Measurements from ENCODE around the gene KHK.

KHK gene

GRCh38 chr2:27127883-27128667 lies 41.5 kb downstream of the KHK start:
- DNase-seq (ENCODE audit: low spot score) = no peak

GRCh38 chr2:27128668-27129571 lies 42.3 kb downstream of the KHK start:
- no peak for DNase-seq (ENCODE audit: low spot score)

DNA sequence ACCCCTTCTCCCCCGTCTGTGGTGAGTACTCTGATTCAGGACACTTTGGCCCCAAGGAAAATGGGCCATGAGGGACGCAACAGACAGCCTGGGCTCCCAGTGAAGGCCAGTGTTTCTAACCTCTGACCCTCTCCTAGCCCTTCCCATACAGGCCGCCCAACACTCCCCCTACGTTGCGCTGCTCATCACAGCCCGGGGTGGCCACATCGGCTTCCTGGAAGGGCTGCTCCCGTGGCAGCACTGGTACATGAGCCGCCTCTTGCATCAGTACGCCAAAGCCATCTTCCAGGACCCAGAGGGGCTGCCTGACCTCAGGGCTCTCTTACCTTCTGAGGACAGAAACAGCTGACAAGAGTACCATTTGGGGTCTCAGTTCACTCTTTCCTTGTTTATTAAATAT lies 43.8 kb downstream of the KHK start:
- no peak for DNase-seq (ENCODE audit: low spot score)

DNA sequence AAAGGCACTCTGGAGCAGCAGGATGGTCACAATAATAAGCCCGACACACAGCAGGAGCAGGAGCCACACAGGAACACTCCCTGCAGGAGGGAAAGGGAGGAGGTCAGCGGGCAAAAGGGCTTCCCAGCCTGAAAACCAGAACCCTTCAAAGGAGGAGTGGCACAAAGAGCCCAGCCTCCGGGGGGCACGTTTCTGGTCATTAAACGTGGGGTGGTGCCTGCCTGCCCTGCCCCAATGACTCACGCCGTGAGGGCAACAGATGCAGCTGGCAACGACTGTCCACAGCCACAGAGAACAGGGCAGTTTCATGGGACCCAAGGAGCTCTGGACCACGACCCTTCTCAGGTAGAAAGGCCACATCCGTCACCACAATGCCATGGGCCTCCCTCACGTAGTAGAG lies 44.9 kb downstream of the KHK start:
- no peak for DNase-seq (ENCODE audit: low spot score)

- DNase-seq (ENCODE audit: low spot score) = no peak
Observed at GRCh38 chr2:27133195-27133875, 46.8 kb downstream of the KHK start.

DNA sequence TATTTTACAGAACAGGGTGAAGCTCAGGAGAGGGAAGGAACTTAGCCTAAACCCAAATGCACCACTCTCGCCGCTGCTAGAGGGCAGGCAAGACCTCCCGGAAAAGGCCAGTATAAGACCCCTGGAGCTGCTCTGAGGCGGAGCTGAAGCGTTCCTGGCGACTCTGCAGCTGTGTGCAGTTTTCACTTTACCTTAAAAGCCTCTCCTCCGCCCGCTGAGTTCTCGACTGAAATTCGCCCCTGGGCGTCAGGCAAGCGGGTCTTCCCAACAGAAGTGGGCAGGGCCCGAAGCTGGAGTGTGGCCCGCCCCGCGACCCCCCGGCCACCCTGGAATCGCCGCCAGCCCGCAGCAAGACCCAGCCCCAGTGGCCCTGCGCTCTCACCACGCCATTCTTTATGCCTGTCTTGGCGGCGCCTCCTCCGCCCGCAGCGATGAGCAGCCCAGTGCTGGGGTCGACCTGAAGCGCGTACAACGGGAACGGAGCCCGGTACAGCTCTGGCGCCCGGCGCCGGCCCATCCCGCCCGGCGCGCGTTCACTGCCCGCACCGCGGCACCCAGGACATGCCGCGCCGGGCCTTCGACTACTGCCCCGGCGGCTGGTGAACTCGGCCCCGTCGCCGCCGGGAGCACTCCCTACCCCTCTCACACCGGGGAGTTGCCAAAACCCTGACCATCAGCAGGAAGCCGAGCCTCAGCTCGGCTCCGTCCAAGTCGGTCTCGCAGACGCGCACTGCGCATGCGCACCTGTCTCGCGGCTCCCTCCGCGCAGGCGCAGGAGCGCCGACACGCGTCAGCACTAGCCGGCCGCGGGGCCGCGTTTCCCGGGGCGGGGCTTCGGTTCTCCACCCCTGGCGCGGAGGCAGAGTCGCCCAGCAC lies 47.6 kb downstream of the KHK start, which contains the start of gene PREB:
Gene PREB, minus strand, starts transcription at position 732 of the 876 bp plus-strand sequence. Its CDS starts 215 bp downstream, at position 517.
- DNase-seq (ENCODE audit: low spot score) = peak; percentile 99

- no peak for DNase-seq (ENCODE audit: low spot score)
Observed at GRCh38 chr2:27134781-27135477, 48.4 kb downstream of the KHK start.

DNA sequence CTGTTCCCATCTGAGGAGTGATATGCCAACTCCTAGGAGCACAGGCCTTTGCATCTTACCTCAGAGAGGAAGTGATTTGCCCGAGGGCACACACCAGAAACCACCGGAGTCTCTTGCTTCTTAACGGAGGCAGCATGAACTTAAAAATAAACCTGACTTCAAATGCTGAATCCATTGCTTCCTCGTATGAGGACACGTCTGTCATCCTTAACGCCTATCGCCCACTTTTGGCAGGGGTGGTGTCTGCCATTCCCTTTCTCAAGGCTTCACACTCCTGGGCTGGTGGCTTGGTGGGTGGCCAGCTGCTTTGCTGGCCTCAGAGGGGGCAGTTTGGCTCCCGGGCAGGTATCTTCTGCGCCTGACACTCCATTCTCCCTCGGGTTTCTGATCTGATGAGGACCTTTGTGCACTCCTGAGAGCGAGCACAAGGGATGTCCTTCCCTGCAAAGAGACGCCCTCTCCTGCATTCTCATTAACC lies 48.9 kb downstream of the KHK start:
- no peak for DNase-seq (ENCODE audit: low spot score)

DNA sequence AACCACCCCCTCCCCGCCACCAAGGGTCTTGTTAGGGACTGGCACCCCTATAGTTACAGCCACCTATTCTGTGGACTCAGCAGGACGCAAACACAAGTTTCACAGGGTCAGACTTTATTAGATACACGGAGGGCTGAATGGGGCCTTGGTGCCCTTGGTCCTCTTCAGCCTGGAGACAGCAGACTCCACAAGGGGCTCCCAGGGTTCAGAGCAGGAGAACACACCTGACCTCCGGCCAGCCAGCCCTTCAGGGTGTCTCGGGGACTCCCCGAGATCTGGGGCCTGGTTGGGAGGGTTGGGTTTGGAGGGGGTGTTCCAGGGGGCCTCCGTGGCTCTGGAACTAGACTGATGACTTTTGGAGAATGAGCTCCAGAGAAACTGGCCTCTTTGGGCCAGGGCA lies 50.2 kb downstream of the KHK start:
- DNase-seq (ENCODE audit: low spot score) = no peak

DNA sequence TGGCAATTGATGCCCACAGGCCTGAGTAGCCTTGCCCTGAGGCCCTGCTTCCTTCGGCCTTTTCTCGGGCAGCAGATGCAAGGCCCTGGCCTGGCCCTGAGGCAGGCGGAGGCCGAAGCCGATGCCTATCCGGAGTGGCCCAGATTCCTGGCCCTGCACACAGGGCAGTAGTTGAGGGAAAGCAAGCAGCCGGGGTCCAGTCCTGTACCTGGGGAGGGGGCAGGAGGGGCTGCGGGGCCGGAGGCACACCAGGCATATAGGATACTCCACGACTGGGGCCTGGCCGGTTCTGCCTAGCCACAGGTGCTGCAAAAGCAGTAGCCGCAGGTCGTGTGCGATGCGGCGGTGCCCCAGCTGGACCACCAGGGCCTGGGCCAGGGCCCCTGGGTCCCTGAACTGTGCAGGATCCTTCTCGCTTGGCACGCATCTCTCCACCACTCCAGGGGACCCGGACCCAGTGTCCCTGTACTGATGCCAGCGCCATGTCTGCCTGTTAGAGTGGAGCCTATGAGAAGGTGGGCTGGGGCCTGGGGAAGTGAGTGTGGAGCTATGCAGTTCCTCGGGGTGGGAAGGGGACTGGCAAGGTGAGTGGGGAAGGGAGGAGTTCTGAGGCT lies 50.9 kb downstream of the KHK start:
- no peak for DNase-seq (ENCODE audit: low spot score)

DNA sequence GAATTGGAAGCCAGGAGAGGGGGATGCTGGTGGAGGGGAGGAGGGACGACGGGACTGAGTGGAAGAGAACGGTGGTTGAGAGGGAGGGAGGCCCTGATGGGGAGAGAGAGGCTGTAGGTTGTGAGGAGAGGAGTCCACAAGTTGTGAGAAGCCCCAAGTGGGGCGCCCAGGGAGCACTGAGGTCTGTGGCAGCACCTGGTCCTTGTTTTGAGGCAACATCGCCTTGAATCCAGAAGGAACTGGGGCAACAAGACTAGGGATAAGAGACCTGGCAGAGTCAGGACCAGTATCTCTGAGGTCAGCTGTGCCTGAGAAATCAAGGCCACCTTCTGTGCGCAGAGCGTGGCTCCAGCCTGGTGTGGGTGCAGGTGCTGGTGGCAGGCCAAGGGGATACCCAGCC lies 51.5 kb downstream of the KHK start:
- no peak for DNase-seq (ENCODE audit: low spot score)

GRCh38 chr2:27139310-27139709 lies 52.7 kb downstream of the KHK start, which contains the start of gene PRR30:
TSS of gene PRR30 (minus strand) at chr2:27139410. CDS start at chr2:27138329, 1,081 bp downstream.
- DNase-seq (ENCODE audit: low spot score) = no peak

GRCh38 chr2:27143285-27143684 lies 56.7 kb downstream of the KHK start:
- DNase-seq (ENCODE audit: low spot score) = no peak

DNA sequence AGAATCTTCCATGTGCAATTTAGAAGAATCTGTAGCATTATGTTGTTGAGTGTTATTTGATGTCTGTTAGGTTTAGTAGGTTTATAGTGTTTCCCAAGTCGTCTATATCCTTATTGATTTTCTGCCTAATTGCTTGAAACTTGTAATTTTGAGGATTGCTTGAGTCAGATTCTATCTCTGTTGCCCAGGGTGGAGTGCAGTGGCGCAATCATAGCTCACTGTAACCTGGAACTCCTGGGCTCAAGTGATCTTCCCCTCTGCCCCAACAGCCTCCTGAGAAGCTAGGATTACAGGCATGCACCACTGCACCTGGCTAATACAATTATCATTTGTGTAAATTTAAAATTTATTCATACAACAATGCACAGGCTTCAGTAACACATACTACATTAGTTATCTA lies 59.1 kb downstream of the KHK start:
- no peak for DNase-seq (ENCODE audit: low spot score)

DNA sequence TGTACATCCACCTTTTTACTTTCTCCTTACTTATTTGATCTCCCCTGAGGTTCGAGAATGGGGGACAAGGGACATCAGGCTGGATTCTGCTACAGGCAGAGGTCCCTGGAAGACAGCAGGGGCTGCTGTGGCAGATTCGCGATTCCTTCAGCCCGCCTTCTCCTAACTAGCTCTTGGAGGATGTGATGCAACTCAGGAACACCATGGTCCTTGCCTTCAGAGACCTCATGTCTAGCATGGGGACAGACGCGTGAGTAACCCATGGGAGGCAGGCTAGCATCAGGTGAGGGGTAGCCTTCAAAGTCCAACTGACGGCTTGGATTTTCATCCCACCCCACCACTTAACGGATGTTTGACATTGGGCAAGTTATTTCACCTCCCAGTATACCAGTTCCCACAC lies 61.4 kb downstream of the KHK start:
- no peak for DNase-seq (ENCODE audit: low spot score)

GRCh38 chr2:27148801-27149439 lies 62.3 kb downstream of the KHK start, which contains the start of gene TCF23:
TSS of gene TCF23 (plus strand) at chr2:27149004. CDS start at chr2:27149134, 130 bp downstream.
- DNase-seq (ENCODE audit: low spot score) = no peak

DNA sequence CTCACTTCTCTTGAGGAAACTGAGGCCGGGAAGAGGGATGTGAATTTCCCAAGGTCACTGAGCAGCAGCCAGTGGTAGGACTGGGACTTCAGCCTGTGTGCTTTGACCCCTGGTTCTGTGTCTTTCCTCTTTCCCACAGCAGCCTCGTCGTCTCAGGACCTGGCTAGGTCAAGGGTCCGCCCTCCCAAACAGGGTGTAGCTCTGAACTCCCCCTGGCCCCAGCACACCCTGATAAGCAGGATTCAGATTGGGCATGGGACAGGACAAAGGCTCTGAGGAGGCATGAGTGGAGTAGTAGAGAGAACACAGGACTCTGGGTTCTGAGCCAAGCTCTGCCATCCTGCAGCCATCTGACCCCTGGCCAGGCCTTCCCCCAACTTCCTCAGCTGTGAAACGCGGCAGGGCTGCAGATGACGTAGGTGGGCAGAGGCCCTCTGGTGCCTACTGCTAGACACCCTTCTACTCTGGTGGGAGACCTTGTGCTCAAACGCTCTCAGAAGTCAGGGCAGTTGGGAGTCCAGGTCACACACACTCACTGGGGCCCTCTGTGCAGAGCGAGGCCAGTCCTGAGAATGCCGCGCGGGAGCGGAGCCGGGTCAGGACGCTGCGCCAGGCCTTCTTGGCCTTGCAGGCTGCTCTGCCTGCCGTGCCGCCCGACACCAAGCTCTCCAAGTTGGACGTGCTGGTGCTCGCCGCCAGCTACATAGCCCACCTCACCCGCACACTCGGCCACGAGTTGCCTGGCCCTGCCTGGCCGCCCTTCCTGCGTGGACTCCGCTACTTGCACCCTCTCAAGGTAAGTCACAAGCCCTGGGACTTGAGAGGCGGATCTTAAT lies 63.2 kb downstream of the KHK start:
- no peak for DNase-seq (ENCODE audit: low spot score)

All from iPS-NIHi11 (cell line).